K562 (cell line): ENCODE results near the gene C9orf153. TPM values are rescaled to one million over a fixed set of nuclear protein-coding genes. Genes with fewer than 3 reads are reported as not detected.

Experiments
- ATAC-seq: fragments of 200-7000 bp; cut with Tn5 transposase; 3 replicates; pipeline ENCODE4 v1.9.1; 2020; ENCODE audit warnings: moderate library complexity
- BruUV-seq: library from RNA; stranded (reverse); fragments of 400-500 nt; replicated peaks from 2 replicates; lab custom pipeline; 2021; lab: Mats Ljungman, UMichigan
- CTCF ChIA-PET: fragments of 300-600 bp; formaldehyde crosslinking; extraction: SDS; loops from one replicate; lab custom pipeline; 2021; ENCODE audit warnings: low intra/inter-chr PET ratio; lab: Yijun Ruan, JAX
- POLR2A ChIA-PET: fragments of 300-600, 350-650 bp; sonication (Branson Sonifier 250); formaldehyde crosslinking; extraction: SDS; loops from one replicate; lab custom pipeline; 2021; ENCODE audit warnings: antibody characterized with exemption, inconsistent platforms; lab: Yijun Ruan, JAX
- DNase-seq, 4 experiments: peaks; one replicate each; pipeline versions ENCODE4 v3.0.0 to v3.0.0-alpha.2; 2011 to 2018; ENCODE audit warnings: low spot score in 3 of 4, mixed read lengths in 3 of 4; ENCODE audit errors: extremely low read depth in 1 of 4
- FAIRE-seq: peaks from 2 replicates; lab custom pipeline; 2011; peaks lifted over from hg19 to GRCh38; lab: Jason Lieb, UNC
- H2AFZ ChIP-seq: 2 replicates; pipeline ENCODE4 v1.6.0; 2011; ENCODE audit warnings: low read depth, low read length, control low read depth, inconsistent platforms
- H3K27ac ChIP-seq: fragments of 200-600 bp; 3 replicates; pipeline ENCODE4 v1.8.0; 2011; ENCODE audit warnings: low read depth, mild to moderate bottlenecking, control low read depth, inconsistent platforms, low read length, moderate library complexity, mixed read lengths; ENCODE audit errors: extremely low read depth
- H3K27me3 ChIP-seq, 2 experiments: fragments of 300-600 bp in 1 of 2; 2 replicates in 1 of 2; 3 replicates in 1 of 2; pipeline versions ENCODE4 v1.6.0 to v1.8.0; 2011; ENCODE audit warnings: inconsistent platforms in 2 of 2, low read length in 2 of 2, mild to moderate bottlenecking in 1 of 2, mixed read lengths in 1 of 2, moderate library complexity in 1 of 2; ENCODE audit not compliant: control insufficient read depth in 2 of 2, insufficient read depth in 2 of 2
- H3K36me3 ChIP-seq: fragments of 300-600 bp; 3 replicates; pipeline ENCODE4 v1.8.0; 2011; ENCODE audit warnings: mild to moderate bottlenecking, low read length, inconsistent platforms; ENCODE audit not compliant: control insufficient read depth, insufficient read depth
- H3K4me1 ChIP-seq, 2 experiments: fragments of 200-600 bp in 1 of 2; replicated peaks in 1 of 2; 2 replicates in 1 of 2; 3 replicates in 1 of 2; pipeline versions ENCODE4 v1.5.1 to v1.8.0; 2011; ENCODE audit warnings: inconsistent platforms in 2 of 2, low read length in 2 of 2, mild to moderate bottlenecking in 1 of 2, mixed read lengths in 1 of 2, moderate library complexity in 1 of 2; ENCODE audit not compliant: control insufficient read depth in 2 of 2, insufficient read depth in 2 of 2
- H3K4me2 ChIP-seq: 2 replicates; pipeline ENCODE4 v1.6.1; 2011; ENCODE audit warnings: low read length, control low read depth, inconsistent platforms, mixed read lengths; ENCODE audit not compliant: insufficient read depth
- H3K4me3 ChIP-seq: fragments of 200-600 bp; sonication (generic), shearing (Covaris generic); 2 replicates; pipeline ENCODE4 v1.5.1; 2016; ENCODE audit warnings: control low read depth, inconsistent platforms
- H3K79me2 ChIP-seq: fragments of 200-600 bp; 3 replicates; pipeline ENCODE4 v1.8.0; 2011; ENCODE audit warnings: low read length, inconsistent platforms; ENCODE audit not compliant: control insufficient read depth, insufficient read depth
- H3K9ac ChIP-seq, 2 experiments: 2 replicates each; pipeline versions ENCODE4 v1.6.0 to v1.6.1; 2011; ENCODE audit warnings: low read depth in 2 of 2, low read length in 2 of 2, control low read depth in 1 of 2, inconsistent platforms in 1 of 2, mild to moderate bottlenecking in 1 of 2, mixed read lengths in 1 of 2; ENCODE audit not compliant: insufficient read depth in 1 of 2
- H3K9me1 ChIP-seq: one replicate; pipeline ENCODE4 v1.6.0; 2011; ENCODE audit warnings: inconsistent platforms, mild to moderate bottlenecking, low read length, moderate library complexity; ENCODE audit not compliant: control insufficient read depth, insufficient read depth
- H3K9me3 ChIP-seq: replicated peaks from 2 replicates; pipeline ENCODE4 v1.5.1; 2011; ENCODE audit warnings: low read depth, low read length, inconsistent platforms; ENCODE audit not compliant: control insufficient read depth, insufficient read depth
- H4K20me1 ChIP-seq: replicated peaks from 2 replicates; pipeline ENCODE4 v1.6.1; 2011; ENCODE audit warnings: low read length, inconsistent platforms, mixed read lengths; ENCODE audit not compliant: control insufficient read depth, insufficient read depth
- CAMTA2 ChIP-seq: fragments of 250-450 bp; sonication (Bioruptor Pico); conservative IDR thresholded peaks from 2 replicates; pipeline ENCODE4 v1.5.1; 2022
- NFE2L1 ChIP-seq: fragments of 450-650 bp; IDR thresholded peaks from 2 replicates; pipeline ENCODE4 v1.6.1; 2016; ENCODE audit warnings: missing genetic modification characterization, low read depth, mild to moderate bottlenecking, missing compliant biosample characterization, moderate library complexity, borderline replicate concordance
- NFIC ChIP-seq: fragments of 450-650 bp; IDR thresholded peaks from 2 replicates; pipeline ENCODE4 v1.6.1; 2017; ENCODE audit warnings: mild to moderate bottlenecking, inconsistent platforms
- NUFIP1 ChIP-seq: fragments of 450-650 bp; IDR thresholded peaks from 2 replicates; pipeline ENCODE4 v1.6.1; 2018; ENCODE audit not compliant: partially characterized antibody
- PTRF ChIP-seq: fragments of 450-650 bp; IDR thresholded peaks from 2 replicates; pipeline ENCODE4 v1.6.1; 2016; ENCODE audit warnings: mild to moderate bottlenecking, missing genetic modification characterization, missing compliant biosample characterization
- ZFP36 ChIP-seq: fragments of 150-350 bp; IDR thresholded peaks from 2 replicates; pipeline ENCODE4 v1.6.1; 2018; ENCODE audit warnings: low read length, low read depth; ENCODE audit not compliant: partially characterized antibody
- WGBS: fragments of 100-300 bp; shearing (Covaris generic); methylation state at CpG from one replicate; pipeline ENCODE4 v1.1.6; 2016; ENCODE audit warnings: low coverage, mixed read lengths; ENCODE audit not compliant: insufficient coverage; ENCODE audit errors: missing lambda C conversion rate; 5-methylcytosine and 5-hydroxymethylcytosine counted together
- in situ Hi-C: fragments of 300-500 bp; cut with MboI; formaldehyde crosslinking; loops from 4 replicates; pipeline ENCODE4 v1.15.0; 2018; ENCODE audit warnings: inconsistent platforms, mixed read lengths
- intact Hi-C: fragments of 100-400 bp; cut with micrococcal nuclease; formaldehyde crosslinking; loops from 2 replicates; pipeline ENCODE4 v1.14.2; 2022
- polyA plus RNA-seq, 8 experiments: library from polyadenylated mRNA; depleted of rRNA in 4 of 8; stranded (reverse) in 5 of 8; unstranded in 3 of 8; fragments of >200 nt; fragmentation: Nextera tagmentation in 2 of 8; fragmentation: Illumina TruSeq in 1 of 8; extraction: Ambion mirVana in 2 of 8; extraction: Trizol in 1 of 8; gene quantifications; 2 replicates each; pipeline versions ENCODE4 v1.2.1 to v1.2.3, GENCODE V29; 2011 to 2014; ENCODE audit warnings: inconsistent platforms in 1 of 8, missing spikeins in 1 of 8
- total RNA-seq, 7 experiments: library from RNA; depleted of rRNA in 6 of 7; stranded (reverse); fragments of >200 nt in 6 of 7; fragmentation: Illumina TruSeq in 2 of 7; extraction: Trizol in 2 of 7; gene quantifications; 2 replicates each; pipeline versions ENCODE4 v1.2.1 to v1.2.3, GENCODE V29; 2011 to 2021; ENCODE audit warnings: low replicate concordance in 1 of 7
- TF ChIP-seq, protein P1 (sequence below): fragments of 450-650 bp; IDR thresholded peaks from 2 replicates; pipeline ENCODE4 v1.6.1; 2017; ENCODE audit warnings: mild to moderate bottlenecking, moderate library complexity

The C9orf153 gene
- total and polyA plus RNA-seq, 9 of the 15 experiments (the other 6 are each of a cell fraction or from before 2014, with no cell fraction given) = 0.07 to 1.2 (median 0.11) TPM; not detected in 5

DNA sequence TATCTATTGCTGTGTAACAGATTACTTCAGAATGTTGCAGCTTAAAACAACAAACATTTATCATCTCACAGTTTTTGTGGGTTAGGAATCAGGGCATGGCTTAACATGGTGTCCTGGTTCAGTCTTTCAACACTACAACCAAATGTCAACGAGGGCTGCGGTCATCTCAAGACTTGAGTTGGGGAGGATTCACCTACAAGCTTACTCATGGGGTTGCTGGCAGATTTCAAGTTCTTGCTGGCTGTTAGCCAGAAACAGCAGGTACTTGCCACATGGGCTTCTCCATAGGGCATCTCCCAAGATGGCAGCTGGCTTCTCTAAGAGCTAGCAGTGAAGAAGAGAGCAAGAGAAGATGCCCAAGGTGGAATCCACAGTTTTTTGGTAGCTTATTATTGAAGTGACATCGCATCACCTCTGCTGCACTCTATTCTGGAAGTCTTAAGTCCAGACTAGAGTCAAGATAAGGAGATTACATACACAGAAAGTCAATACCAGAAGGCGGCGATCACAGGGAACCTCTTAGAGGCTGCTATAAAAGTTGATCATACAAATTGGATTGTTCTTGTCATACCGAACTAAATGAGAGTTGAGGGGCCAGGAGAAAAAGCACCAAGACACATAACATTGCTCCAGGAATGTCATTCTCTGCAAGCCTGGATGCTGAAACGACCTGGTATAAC, 42.2 kb downstream of the C9orf153 start:
- ChIA-PET POLR2A (interaction anchor here (0.6 kb wide), 1 partner anchor 500 kb away, joined by 3 read pairs; no protein-coding TSS in a partner anchor), CTCF (no interaction called here)
- ATAC-seq (no peak), DNase-seq (no peak), FAIRE-seq (no peak)
- 0% methylated on average over 7 of the region's 7 CpGs for WGBS
- TF ChIP-seq NFIC = peak; percentile 46; the same call in 1 of the 2 replicates
- no peak for TF ChIP-seq NUFIP1
- no peak for TF ChIP-seq ZFP36
- TF ChIP-seq, protein P1, sequence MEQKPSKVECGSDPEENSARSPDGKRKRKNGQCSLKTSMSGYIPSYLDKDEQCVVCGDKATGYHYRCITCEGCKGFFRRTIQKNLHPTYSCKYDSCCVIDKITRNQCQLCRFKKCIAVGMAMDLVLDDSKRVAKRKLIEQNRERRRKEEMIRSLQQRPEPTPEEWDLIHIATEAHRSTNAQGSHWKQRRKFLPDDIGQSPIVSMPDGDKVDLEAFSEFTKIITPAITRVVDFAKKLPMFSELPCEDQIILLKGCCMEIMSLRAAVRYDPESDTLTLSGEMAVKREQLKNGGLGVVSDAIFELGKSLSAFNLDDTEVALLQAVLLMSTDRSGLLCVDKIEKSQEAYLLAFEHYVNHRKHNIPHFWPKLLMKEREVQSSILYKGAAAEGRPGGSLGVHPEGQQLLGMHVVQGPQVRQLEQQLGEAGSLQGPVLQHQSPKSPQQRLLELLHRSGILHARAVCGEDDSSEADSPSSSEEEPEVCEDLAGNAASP = no peak
- TF ChIP-seq PTRF (tag) = no peak
- TF ChIP-seq NFE2L1 (tag) = no peak
- no peak for TF ChIP-seq CAMTA2 (CRISPR knock-in tag)
- Histone ChIP-seq H3K27me3 (peaks cover 0 to 3% of the 10 kb centered on the region in 2 experiments; a peak in 2 of 5 replicates), H3K9me1 (no peaks in the 10 kb centered on the region), H3K79me2 (no peaks in the 10 kb centered on the region), H2AFZ (no peak overlapping the region), H3K4me2 (no peak overlapping the region), H3K9me3 (no peaks in the 10 kb centered on the region), H3K4me1 (no peaks in the 10 kb centered on the region), H3K27ac (no peak overlapping the region), H3K4me3 (no peak overlapping the region), H3K36me3 (no peaks in the 10 kb centered on the region), H4K20me1 (no peaks in the 10 kb centered on the region), H3K9ac (no peak overlapping the region)
- in situ Hi-C loops (no loop called here), intact Hi-C loops (no loop called here)
- no TSS peak for BruUV-seq
